Activated CD8-positive, alpha-beta T cell treated with anti-CD3 and anti-CD28 coated beads for 36 hours (primary cell): ENCODE data around the gene MAGEB10. TPM values are rescaled to one million over a fixed set of nuclear protein-coding genes. Genes with fewer than 3 reads are reported as not detected.

ENCODE experiments used
- ATAC-seq: fragments of 200-7000 bp; cut with Tn5 transposase; one replicate; pipeline ENCODE4 v1.10.0; 2021; ENCODE audit warnings: mild to moderate bottlenecking, moderate library complexity
- CTCF ChIA-PET: fragments of 350-600 bp; sonication (Branson Sonifier 250); formaldehyde crosslinking; loops from one replicate; lab custom pipeline; 2021; ENCODE audit warnings: antibody characterized with exemption; lab: Charles Lee
- POLR2A ChIA-PET: fragments of 350-600 bp; sonication (Branson Sonifier 250); formaldehyde crosslinking; loops from one replicate; lab custom pipeline; 2021; ENCODE audit warnings: antibody characterized with exemption; lab: Charles Lee
- DNase-seq: peaks from one replicate; pipeline ENCODE4 v3.0.0-alpha.2; 2020
- H3K27ac Mint-ChIP-seq: one replicate; pipeline ENCODE4 v1.8.0; 2021; ENCODE audit warnings: mild to moderate bottlenecking, mixed read lengths
- H3K27me3 Mint-ChIP-seq: one replicate; pipeline ENCODE4 v1.8.0; 2021; ENCODE audit warnings: mixed read lengths
- H3K36me3 Mint-ChIP-seq: one replicate; pipeline ENCODE4 v1.8.0; 2021; ENCODE audit warnings: low read depth, mixed read lengths
- H3K4me1 Mint-ChIP-seq: one replicate; pipeline ENCODE4 v1.8.0; 2021; ENCODE audit warnings: low read depth, mixed read lengths
- H3K4me3 Mint-ChIP-seq: one replicate; pipeline ENCODE4 v1.8.0; 2021; ENCODE audit warnings: mild to moderate bottlenecking, moderate library complexity, mixed read lengths
- H3K9me3 Mint-ChIP-seq: one replicate; pipeline ENCODE4 v1.8.0; 2021; ENCODE audit warnings: mixed read lengths
- intact Hi-C: fragments of 100-400 bp; cut with micrococcal nuclease; formaldehyde crosslinking; loops from one replicate; pipeline ENCODE4 v1.10.0; 2022
- total RNA-seq, 2 experiments: library from RNA; stranded (reverse); gene quantifications; one replicate each; pipeline ENCODE4 v1.2.3, GENCODE V29; 2021
- TF ChIP-seq, protein P1 (sequence below): fragments of 200-600 bp; IDR thresholded peaks from one replicate; pipeline ENCODE4 v1.8.0; 2022; ENCODE audit warnings: antibody characterized with exemption, mild to moderate bottlenecking

MAGEB10 gene
- total RNA-seq, 2 experiments from 2014 or later, result not detected

DNA sequence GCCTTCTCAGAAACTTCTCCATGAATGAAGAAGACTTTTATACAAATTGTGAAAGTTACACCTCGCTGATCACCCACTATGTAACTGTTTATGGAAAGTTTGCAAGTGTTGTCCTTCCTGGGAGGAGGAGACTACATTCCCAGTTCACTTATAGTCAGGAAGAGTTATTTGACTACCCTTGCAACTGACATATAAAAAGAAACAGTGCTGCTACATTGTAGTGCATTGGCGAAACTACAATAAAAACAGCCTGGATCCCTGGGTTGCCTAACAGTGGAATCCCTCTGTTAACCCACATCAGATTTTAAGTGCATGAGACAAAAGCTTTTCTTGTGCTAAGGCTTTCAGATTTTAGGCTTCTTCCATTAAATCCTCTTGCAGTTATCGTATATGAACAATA, 30.4 kb downstream of the MAGEB10 start:
- no peaks in the 10 kb centered on the region for H3K4me1 Mint-ChIP-seq
- DNase-seq (no peak), ATAC-seq (no peak)
- no peaks in the 10 kb centered on the region for H3K36me3 Mint-ChIP-seq
- H3K9me3 Mint-ChIP-seq, result no peaks in the 10 kb centered on the region
- TF ChIP-seq, protein P1, sequence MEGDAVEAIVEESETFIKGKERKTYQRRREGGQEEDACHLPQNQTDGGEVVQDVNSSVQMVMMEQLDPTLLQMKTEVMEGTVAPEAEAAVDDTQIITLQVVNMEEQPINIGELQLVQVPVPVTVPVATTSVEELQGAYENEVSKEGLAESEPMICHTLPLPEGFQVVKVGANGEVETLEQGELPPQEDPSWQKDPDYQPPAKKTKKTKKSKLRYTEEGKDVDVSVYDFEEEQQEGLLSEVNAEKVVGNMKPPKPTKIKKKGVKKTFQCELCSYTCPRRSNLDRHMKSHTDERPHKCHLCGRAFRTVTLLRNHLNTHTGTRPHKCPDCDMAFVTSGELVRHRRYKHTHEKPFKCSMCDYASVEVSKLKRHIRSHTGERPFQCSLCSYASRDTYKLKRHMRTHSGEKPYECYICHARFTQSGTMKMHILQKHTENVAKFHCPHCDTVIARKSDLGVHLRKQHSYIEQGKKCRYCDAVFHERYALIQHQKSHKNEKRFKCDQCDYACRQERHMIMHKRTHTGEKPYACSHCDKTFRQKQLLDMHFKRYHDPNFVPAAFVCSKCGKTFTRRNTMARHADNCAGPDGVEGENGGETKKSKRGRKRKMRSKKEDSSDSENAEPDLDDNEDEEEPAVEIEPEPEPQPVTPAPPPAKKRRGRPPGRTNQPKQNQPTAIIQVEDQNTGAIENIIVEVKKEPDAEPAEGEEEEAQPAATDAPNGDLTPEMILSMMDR, result no peak
- ChIA-PET CTCF (no interaction called here), POLR2A (no interaction called here)
- no peak overlapping the region for H3K27ac Mint-ChIP-seq
- no peaks in the 10 kb centered on the region for H3K27me3 Mint-ChIP-seq
- intact Hi-C loops, result no loop called here
- H3K4me3 Mint-ChIP-seq, result no peak overlapping the region

- DNase-seq, result no peak
- ChIA-PET CTCF (no interaction called here), POLR2A (no interaction called here)
- no peak overlapping the region for H3K4me3 Mint-ChIP-seq
- TF ChIP-seq, protein P1, result no peak
- no peak overlapping the region for H3K27ac Mint-ChIP-seq
- ATAC-seq, result no peak
- no peaks in the 10 kb centered on the region for H3K4me1 Mint-ChIP-seq
- intact Hi-C loops, result no loop called here
- H3K9me3 Mint-ChIP-seq, result no peaks in the 10 kb centered on the region
- H3K27me3 Mint-ChIP-seq, result no peaks in the 10 kb centered on the region
- H3K36me3 Mint-ChIP-seq, result no peaks in the 10 kb centered on the region
Measured at GRCh38 chrX:27840881-27841280, 33.1 kb downstream of the MAGEB10 start.

DNA sequence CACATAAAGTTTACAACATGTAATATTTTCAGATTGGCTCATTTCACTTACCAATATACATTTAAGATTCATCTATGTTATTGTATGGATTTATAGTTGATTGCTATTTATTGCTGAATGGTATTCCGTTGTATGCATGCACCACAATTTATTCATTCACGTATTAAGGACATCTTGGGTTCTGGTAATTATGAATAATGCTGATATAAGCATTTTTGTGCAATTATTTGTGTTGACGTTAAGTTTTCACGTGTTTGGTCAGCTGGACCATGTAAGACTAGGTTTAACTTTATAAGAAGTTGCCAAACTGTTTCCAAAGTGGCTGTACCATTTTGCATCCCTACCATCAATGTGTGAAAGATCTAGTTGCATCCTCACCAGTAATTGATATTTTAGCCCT, 35.1 kb downstream of the MAGEB10 start:
- CTCF ChIA-PET, result no interaction called here
- Mint-ChIP-seq H3K36me3 (no peaks in the 10 kb centered on the region), H3K9me3 (no peaks in the 10 kb centered on the region), H3K4me3 (no peak overlapping the region), H3K27me3 (no peaks in the 10 kb centered on the region), H3K4me1 (no peaks in the 10 kb centered on the region), H3K27ac (no peak overlapping the region)
- POLR2A ChIA-PET, result no interaction called here
- no peak for ATAC-seq
- intact Hi-C loops, result no loop called here
- DNase-seq, result no peak
- TF ChIP-seq, protein P1, result no peak

DNA sequence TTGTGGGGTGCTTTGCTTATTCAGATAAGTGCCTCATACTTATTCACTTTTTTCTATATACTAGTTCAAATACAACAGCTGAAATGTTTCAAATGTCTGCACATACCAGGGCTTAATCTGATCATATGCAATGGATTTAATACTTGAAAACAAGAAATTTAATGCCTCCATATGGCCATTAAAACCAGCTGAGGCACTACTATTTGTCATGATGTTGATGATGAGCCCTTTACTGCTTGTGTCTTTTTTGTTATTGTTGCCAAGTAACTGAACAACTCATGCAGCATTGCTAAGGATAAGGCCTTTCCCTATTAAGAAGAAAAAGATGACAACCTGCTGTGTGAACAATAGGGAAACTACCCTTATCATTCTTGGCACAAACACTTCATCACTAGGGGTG, 52.5 kb downstream of the MAGEB10 start:
- CTCF ChIA-PET, result no interaction called here

DNA sequence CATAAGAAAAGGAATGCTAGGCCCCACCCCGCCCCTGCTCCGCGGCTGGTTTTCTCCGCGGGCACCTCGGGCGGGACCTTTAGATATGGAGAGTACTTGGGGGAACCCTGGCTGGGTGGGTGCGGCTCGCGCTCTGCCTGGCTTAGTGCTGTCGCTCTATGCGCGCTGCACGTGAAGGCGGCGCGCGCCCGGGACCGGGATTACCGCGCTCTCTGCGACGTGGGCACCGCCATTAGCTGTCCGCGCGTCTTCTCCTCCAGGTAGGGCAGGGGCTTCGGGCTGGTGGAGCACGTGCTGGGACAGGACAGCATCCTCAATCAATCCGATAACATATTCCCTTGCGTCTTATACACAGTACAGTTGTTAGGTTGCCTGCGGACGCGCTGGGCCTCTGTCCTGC, 56.0 kb downstream of the MAGEB10 start:
- Mint-ChIP-seq H3K27ac (no peak overlapping the region), H3K27me3 (no peaks in the 10 kb centered on the region), H3K4me1 (no peaks in the 10 kb centered on the region), H3K4me3 (no peak overlapping the region), H3K36me3 (no peaks in the 10 kb centered on the region), H3K9me3 (peaks cover 1% of the 10 kb centered on the region)
- CTCF ChIA-PET, result no interaction called here
- ATAC-seq (no peak), DNase-seq (no peak)
- POLR2A ChIA-PET, result no interaction called here
- TF ChIP-seq, protein P1, result no peak
- intact Hi-C loops, result no loop called here

More for the DNA sequence above, 52.5 kb downstream of the MAGEB10 start:
- Mint-ChIP-seq H3K27ac (no peak overlapping the region), H3K4me1 (no peaks in the 10 kb centered on the region), H3K36me3 (no peaks in the 10 kb centered on the region), H3K9me3 (peaks cover 1% of the 10 kb centered on the region), H3K4me3 (no peak overlapping the region), H3K27me3 (no peaks in the 10 kb centered on the region)
- POLR2A ChIA-PET, result no interaction called here
- ATAC-seq, result no peak
- intact Hi-C loops, result no loop called here
- DNase-seq, result no peak
- TF ChIP-seq, protein P1, result no peak

Other genes with a start within 250 kb of the MAGEB10 start
- gene DCAF8L2, start 217.6 kb upstream of the MAGEB10 start, total RNA-seq, result not detected
- not detected for gene DCAF8L1, start 173.5 kb downstream of the MAGEB10 start, total RNA-seq